GM19351 (cell line): ENCODE measurements around the gene COQ2.
A peak's percentile ranks its signal among the peaks of the same experiment; 100 is the strongest.

Experiments used
- ATAC-seq: cut with Tn5 transposase; IDR thresholded peaks from one replicate; pipeline ENCODE4 v1.9.1; 2021; ENCODE audit warnings: mild to moderate bottlenecking, moderate library complexity; ENCODE audit not compliant: unreplicated experiment

The COQ2 gene

GRCh38 chr4:83219344-83220331 is 65.0 kb downstream of the COQ2 start:
- no peak for ATAC-seq

GRCh38 chr4:83217721-83218522 is 66.7 kb downstream of the COQ2 start:
- ATAC-seq, result peak; percentile 80

- no peak for ATAC-seq
These were observed 67.5 kb downstream of the COQ2 start for GRCh38 chr4:83216959-83217683.

GRCh38 chr4:83214079-83214478 is 70.5 kb downstream of the COQ2 start:
- no peak for ATAC-seq
